ENCODE results near the gene COL4A4. TPM values are rescaled to one million over a fixed set of nuclear protein-coding genes. Genes with fewer than 3 reads are reported as not detected.

Gene COL4A4
- total RNA-seq, 1 experiment from 2014 or later, result 3.1 TPM

DNA sequence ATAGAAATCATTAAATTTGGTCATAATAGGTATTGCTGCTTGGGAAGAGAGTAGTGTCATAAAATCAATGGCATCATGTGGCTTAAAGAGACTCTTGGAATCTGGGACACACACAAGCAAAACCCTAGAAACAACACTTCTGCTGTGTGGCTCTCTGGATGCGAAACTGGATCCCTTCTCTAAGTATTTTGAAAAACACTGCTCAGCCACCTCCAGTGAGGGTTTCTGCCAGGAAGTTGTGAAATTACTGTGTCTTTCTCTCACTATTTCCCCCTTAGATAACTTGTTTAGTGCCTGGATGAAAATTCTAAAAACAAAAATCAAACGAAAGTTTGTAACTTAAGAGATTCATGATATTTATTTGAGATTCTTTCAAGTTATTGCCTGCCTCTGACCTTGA is 164.3 kb downstream of the COL4A4 start:
- Mint-ChIP-seq H3K9me3 (peaks cover 13% of the 10 kb centered on the region), H3K27ac (no peak overlapping the region), H3K4me3 (no peak overlapping the region), H3K36me3 (peaks cover 29% of the 10 kb centered on the region), H3K27me3 (ENCODE audit: low read depth) (no peaks in the 10 kb centered on the region), H3K4me1 (peaks cover 6% of the 10 kb centered on the region)
- ATAC-seq (no peak), DNase-seq (ENCODE audit: low spot score) (no peak)
- ChIA-PET CTCF (no interaction called here), POLR2A (no interaction called here)
- TF ChIP-seq, protein P1, sequence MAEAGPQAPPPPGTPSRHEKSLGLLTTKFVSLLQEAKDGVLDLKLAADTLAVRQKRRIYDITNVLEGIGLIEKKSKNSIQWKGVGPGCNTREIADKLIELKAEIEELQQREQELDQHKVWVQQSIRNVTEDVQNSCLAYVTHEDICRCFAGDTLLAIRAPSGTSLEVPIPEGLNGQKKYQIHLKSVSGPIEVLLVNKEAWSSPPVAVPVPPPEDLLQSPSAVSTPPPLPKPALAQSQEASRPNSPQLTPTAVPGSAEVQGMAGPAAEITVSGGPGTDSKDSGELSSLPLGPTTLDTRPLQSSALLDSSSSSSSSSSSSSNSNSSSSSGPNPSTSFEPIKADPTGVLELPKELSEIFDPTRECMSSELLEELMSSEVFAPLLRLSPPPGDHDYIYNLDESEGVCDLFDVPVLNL (CRISPR knock-in tag; IDR thresholded peaks at IDR 0.05; ENCODE audit: borderline replicate concordance, low read depth), result no peak
- TF ChIP-seq, protein P2, sequence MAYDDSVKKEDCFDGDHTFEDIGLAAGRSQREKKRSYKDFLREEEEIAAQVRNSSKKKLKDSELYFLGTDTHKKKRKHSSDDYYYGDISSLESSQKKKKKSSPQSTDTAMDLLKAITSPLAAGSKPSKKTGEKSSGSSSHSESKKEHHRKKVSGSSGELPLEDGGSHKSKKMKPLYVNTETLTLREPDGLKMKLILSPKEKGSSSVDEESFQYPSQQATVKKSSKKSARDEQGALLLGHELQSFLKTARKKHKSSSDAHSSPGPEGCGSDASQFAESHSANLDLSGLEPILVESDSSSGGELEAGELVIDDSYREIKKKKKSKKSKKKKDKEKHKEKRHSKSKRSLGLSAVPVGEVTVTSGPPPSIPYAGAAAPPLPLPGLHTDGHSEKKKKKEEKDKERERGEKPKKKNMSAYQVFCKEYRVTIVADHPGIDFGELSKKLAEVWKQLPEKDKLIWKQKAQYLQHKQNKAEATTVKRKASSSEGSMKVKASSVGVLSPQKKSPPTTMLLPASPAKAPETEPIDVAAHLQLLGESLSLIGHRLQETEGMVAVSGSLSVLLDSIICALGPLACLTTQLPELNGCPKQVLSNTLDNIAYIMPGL (CRISPR knock-in tag; IDR thresholded peaks at IDR 0.05), result no peak
- TF ChIP-seq, protein P3, sequence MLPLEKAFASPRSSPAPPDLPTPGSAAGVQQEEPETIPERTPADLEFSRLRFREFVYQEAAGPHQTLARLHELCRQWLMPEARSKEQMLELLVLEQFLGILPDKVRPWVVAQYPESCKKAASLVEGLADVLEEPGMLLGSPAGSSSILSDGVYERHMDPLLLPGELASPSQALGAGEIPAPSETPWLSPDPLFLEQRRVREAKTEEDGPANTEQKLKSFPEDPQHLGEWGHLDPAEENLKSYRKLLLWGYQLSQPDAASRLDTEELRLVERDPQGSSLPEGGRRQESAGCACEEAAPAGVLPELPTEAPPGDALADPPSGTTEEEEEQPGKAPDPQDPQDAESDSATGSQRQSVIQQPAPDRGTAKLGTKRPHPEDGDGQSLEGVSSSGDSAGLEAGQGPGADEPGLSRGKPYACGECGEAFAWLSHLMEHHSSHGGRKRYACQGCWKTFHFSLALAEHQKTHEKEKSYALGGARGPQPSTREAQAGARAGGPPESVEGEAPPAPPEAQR (CRISPR knock-in tag; IDR thresholded peaks at IDR 0.05), result no peak
- no peak for TF ChIP-seq MYBL2 (CRISPR knock-in tag; IDR thresholded peaks at IDR 0.05)
- no peak for TF ChIP-seq CREM (CRISPR knock-in tag; IDR thresholded peaks at IDR 0.05)
- TF ChIP-seq NFYB (CRISPR knock-in tag; conservative IDR thresholded peaks at IDR 0.05; ENCODE audit: low read depth), result no peak
- no peak for TF ChIP-seq ZNF423 (CRISPR knock-in tag; IDR thresholded peaks at IDR 0.05)
- no peak for TF ChIP-seq OVOL2 (CRISPR knock-in tag; IDR thresholded peaks at IDR 0.05; ENCODE audit: borderline replicate concordance)
- TF ChIP-seq, protein P4, sequence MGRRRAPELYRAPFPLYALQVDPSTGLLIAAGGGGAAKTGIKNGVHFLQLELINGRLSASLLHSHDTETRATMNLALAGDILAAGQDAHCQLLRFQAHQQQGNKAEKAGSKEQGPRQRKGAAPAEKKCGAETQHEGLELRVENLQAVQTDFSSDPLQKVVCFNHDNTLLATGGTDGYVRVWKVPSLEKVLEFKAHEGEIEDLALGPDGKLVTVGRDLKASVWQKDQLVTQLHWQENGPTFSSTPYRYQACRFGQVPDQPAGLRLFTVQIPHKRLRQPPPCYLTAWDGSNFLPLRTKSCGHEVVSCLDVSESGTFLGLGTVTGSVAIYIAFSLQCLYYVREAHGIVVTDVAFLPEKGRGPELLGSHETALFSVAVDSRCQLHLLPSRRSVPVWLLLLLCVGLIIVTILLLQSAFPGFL (CRISPR knock-in tag; IDR thresholded peaks at IDR 0.05; ENCODE audit: borderline replicate concordance), result no peak
- TF ChIP-seq ZBTB21 (CRISPR knock-in tag; IDR thresholded peaks at IDR 0.05; ENCODE audit: borderline replicate concordance), result no peak
- TF ChIP-seq NR3C1 (CRISPR knock-in tag; conservative IDR thresholded peaks at IDR 0.05; ENCODE audit: low read depth), result no peak
- TF ChIP-seq FOXP1 (CRISPR knock-in tag; IDR thresholded peaks at IDR 0.05; ENCODE audit: borderline replicate concordance), result no peak
- no peak for TF ChIP-seq HMGA2 (CRISPR knock-in tag; IDR thresholded peaks at IDR 0.05)
- TF ChIP-seq, protein P5, sequence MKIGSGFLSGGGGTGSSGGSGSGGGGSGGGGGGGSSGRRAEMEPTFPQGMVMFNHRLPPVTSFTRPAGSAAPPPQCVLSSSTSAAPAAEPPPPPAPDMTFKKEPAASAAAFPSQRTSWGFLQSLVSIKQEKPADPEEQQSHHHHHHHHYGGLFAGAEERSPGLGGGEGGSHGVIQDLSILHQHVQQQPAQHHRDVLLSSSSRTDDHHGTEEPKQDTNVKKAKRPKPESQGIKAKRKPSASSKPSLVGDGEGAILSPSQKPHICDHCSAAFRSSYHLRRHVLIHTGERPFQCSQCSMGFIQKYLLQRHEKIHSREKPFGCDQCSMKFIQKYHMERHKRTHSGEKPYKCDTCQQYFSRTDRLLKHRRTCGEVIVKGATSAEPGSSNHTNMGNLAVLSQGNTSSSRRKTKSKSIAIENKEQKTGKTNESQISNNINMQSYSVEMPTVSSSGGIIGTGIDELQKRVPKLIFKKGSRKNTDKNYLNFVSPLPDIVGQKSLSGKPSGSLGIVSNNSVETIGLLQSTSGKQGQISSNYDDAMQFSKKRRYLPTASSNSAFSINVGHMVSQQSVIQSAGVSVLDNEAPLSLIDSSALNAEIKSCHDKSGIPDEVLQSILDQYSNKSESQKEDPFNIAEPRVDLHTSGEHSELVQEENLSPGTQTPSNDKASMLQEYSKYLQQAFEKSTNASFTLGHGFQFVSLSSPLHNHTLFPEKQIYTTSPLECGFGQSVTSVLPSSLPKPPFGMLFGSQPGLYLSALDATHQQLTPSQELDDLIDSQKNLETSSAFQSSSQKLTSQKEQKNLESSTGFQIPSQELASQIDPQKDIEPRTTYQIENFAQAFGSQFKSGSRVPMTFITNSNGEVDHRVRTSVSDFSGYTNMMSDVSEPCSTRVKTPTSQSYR (CRISPR knock-in tag; IDR thresholded peaks at IDR 0.05), result no peak

DNA sequence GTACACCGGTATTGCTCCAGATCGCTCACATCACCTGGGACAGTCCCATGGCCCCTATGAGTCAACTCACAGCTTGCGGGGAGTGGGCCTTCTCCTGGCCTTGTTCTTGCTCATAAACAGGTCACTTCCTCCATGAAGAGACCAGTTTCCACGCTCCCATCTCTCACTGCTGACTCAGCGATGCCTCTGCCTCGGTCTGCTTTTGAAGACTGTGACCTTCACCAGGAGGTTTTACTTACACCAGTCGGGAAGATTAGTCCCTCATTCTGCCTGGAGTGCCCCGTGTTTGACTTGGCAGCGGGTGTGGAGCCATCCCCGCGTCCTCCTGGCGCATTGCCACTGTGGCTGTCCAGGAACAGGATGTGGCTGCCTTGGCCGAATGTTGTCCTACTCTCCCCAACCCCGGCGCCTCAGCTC is 168.4 kb downstream of the COL4A4 start:
- Mint-ChIP-seq H3K27ac (no peak overlapping the region), H3K4me3 (no peak overlapping the region), H3K36me3 (peaks cover 17% of the 10 kb centered on the region), H3K9me3 (peaks cover 7% of the 10 kb centered on the region; the same call in 1 of the 2 replicates), H3K4me1 (peaks cover 6% of the 10 kb centered on the region), H3K27me3 (ENCODE audit: low read depth) (no peaks in the 10 kb centered on the region)
- ChIA-PET CTCF (no interaction called here), POLR2A (no interaction called here)
- no peak for ATAC-seq
- no peak for DNase-seq (ENCODE audit: low spot score)
- TF ChIP-seq, protein P6, sequence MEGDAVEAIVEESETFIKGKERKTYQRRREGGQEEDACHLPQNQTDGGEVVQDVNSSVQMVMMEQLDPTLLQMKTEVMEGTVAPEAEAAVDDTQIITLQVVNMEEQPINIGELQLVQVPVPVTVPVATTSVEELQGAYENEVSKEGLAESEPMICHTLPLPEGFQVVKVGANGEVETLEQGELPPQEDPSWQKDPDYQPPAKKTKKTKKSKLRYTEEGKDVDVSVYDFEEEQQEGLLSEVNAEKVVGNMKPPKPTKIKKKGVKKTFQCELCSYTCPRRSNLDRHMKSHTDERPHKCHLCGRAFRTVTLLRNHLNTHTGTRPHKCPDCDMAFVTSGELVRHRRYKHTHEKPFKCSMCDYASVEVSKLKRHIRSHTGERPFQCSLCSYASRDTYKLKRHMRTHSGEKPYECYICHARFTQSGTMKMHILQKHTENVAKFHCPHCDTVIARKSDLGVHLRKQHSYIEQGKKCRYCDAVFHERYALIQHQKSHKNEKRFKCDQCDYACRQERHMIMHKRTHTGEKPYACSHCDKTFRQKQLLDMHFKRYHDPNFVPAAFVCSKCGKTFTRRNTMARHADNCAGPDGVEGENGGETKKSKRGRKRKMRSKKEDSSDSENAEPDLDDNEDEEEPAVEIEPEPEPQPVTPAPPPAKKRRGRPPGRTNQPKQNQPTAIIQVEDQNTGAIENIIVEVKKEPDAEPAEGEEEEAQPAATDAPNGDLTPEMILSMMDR (IDR thresholded peaks at IDR 0.05), result no peak
- TF ChIP-seq ZNF317 (CRISPR knock-in tag; IDR thresholded peaks at IDR 0.05; ENCODE audit: borderline replicate concordance, low read depth), result no peak
- no peak for TF ChIP-seq CREB1 (CRISPR knock-in tag; IDR thresholded peaks at IDR 0.05)

Measured in WTC11 (cell line).